ENCODE results near the gene LRBA.
"Not testable (repeated sequence)": the region's sequence is repeated elsewhere in the genome, so short reads cannot be mapped to it uniquely, and the experiment has no call there.

LRBA gene

DNA sequence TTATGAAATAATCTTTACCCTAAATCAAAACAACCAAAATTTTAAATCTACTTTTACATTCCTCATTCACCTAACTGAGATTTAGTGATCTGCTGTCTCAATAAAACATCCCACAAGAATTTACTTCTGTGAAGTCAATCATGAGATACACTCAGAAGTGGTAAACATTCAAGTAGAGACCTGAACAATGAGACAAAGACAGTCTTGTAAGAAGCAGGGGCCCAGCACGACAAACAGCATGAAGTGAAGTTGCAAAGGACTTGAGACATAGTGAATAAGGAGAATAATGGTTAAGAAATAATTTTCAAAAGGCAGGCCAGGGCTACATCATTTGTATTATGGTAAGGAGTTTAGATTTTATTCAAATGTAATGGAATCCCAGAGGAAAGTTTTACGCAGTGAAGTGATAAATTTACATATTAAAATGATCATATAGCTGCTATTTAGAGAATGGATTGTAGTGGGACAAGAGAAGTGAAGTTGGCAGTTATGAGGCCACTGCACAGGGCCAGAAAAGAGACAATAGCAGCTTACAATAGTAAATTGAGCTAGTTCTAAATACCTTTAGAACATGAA is 331.2 kb downstream of the LRBA start:
- no peak for DNase-seq (ENCODE audit: low read depth in 1 of 2, low spot score in 1 of 2)

DNA sequence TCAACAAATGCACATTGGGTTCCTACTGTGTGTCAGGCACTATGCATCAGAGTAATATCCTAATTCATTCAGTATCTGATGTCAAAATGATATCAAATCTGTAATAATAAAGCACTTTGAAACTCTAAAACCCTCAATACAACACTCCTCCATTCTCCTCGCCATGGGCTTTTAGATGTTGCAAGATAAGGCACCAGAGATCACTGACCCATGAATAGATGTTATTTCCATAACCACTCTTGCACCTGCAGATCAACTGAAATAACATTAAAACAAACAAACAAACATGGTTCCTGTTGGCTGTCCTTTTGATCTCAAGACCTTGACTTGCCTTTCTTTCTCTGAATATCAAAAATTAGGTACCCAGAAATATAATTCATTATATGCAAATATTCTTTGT is 333.0 kb downstream of the LRBA start:
- no peak for DNase-seq (ENCODE audit: low read depth in 1 of 2, low spot score in 1 of 2)

DNA sequence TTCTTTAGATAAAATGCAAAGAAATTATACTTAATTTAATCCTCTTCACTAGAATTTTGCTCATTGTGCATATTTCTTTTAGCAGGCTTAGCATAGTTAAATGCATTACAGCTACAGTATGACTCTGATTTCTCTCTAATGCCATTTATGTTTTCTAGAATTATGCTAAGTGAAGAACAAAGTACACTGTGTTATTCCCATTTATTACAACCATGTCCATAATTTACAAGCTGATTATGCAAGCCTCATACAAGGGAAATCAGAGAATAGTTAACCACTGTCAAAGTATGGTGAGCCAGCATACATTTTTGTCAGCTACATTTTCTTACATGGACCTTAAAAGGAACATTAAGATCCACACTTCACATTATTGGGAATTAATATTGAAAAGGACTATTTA is 334.0 kb downstream of the LRBA start:
- no peak for DNase-seq (ENCODE audit: low read depth in 1 of 2, low spot score in 1 of 2)

DNA sequence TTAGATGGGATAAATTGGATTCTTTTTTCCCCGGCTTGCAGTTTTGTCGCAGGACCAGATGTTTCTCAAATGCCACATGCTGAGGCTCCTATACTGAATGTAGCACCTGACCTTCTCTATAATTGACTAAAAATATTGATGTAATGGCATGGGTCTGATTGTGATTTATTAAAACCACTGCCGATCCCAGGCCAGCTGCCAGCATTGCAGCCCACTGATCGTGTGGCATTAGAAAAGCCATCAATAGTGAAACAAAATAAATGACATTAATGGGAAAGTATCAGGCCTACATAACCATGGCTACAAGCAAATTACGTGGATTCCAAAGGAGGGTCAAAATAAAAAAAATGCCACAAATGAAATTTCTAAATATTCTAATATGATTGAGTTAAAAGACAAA is 334.4 kb downstream of the LRBA start:
- DNase-seq (ENCODE audit: low read depth in 1 of 2, low spot score in 1 of 2) = no peak

DNA sequence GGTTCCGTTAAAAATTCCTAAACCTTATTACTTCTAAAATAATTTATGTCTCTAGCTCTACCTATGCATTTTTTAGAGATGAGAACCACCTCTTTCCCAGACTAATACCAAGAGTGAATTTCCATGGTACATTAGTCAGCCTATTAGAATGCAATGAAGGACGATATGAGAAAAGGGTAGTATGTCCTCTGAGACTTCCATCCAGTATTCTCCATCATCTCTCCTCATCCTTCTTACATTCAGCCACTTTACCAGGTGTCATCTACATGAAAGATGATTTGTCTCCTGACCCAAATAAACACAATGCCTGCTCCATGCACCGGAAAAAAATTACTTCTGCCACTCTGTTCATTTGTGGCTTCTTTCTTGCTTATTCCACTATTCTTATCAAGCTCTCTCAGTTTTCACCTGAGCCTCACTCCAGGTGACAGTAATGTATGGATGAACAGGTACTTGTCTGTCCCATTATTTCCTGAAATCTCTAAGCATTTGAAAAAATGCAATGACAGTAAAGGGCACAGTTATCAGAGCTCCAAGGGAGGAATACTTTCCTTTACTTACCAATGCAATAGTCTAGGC is 335.2 kb downstream of the LRBA start:
- DNase-seq (ENCODE audit: low read depth in 1 of 2, low spot score in 1 of 2) = no peak

DNA sequence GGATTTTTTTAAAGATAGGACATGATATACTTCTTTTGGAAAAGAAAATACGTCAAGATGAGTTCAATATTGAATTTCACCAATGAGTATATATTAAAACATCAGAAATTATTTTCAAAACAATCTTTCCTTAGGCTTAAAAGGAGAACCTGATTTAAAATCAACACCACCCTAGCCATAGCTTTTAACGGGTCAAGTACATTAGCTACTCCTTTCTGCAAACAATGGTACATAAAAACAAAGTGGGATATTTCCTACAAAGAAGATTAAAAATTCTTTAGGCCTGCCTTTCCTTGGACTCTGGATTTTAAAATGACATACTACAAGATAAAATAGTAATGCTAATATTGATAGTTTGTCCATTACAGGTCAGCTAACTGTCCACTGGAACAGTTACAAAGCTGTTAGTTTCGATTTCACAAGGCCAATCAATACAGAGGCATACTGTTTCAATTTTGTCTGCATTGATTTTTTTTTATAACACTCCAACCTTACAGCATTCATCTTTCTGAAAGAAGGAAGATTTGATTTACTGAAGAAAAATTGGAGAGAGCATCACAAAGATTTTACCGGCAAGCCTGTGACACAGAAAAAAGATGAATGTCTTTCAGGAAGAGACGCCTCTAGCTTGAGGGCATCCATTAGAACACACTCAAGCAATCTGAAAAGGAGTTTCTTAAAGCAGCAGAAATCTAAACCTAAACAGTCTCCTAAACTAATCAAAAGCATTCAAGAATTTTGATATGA is 335.9 kb downstream of the LRBA start:
- DNase-seq (ENCODE audit: low read depth in 1 of 2, low spot score in 1 of 2) = no peak

DNA sequence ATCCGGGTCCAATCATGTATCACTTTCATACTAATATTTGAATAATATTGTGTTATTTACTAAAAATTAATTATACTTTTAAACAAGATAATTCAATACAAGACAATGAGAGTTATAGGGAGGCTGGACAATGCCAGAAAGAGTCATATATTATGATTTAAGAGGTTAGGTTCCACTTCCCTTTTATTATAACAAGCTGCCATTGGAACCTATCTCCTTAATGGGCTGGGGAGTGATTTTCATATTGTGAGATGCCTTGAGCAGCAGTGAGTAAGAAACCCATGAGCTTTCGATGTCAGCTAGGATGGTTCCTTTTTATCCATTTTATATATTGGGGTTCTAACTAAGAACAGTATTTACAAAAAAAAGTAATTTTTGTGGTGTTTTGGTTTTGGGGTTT is 341.3 kb downstream of the LRBA start:
- DNase-seq (ENCODE audit: low read depth in 1 of 2, low spot score in 1 of 2) = no peak

DNA sequence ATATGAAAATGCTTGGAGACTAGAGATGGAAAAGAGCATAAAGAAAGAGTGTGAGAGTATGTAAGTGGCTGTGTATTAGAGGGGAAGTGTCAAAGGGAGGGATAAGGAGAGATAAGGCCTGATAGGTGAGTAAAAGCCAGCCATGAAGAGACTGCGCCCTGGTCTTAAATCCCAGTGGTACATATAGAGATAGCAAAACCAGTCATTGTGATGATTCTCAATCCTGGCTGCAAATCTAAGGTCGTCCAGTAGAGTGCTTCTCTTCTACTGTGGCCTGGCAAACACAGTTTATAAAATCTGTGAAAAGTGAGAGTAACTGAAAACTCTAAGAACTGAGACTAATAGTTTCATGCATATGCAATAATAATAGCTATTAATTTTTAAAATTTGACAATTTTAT is 346.3 kb downstream of the LRBA start:
- DNase-seq (ENCODE audit: low read depth in 1 of 2, low spot score in 1 of 2) = no peak

DNA sequence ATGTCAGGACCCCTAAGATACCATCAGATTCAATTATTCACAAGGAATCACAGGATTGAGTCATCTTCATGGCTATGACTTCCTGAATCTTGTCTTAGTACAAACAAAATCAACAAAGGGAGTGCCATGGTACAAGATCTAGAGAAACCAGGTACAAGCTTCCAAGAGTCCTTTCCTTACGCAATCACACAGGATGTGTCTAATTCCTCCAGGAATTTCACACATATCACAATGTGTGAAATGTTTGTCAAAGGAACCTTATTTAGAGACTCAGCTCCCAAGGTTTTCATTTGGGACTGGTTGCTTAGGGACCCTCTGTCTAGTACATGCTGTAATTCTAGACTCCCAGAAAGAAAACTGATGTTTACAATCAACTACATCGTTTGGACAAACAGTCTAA is 350.1 kb downstream of the LRBA start:
- no peak for DNase-seq (ENCODE audit: low read depth in 1 of 2, low spot score in 1 of 2)

DNA sequence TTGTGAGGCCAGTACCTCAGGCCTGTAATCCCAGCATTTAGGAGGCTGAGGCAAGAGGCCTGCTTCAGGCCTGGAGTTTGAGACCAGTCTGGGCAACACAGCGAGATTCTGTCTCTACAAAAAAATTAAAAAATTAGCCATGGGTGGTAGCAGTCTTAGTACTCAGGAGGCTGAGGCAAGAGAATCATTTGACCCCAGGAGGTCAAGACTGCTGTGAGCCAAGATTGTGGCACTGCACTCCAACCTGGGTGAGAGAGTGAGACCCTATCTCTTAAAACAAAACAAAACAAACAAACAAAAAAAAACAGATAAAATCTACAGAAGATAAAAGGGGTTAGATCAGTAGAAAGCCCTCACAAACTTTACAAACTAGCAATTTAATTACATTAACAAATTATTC is 352.4 kb downstream of the LRBA start:
- no peak for DNase-seq (ENCODE audit: low read depth in 1 of 2, low spot score in 1 of 2)

DNA sequence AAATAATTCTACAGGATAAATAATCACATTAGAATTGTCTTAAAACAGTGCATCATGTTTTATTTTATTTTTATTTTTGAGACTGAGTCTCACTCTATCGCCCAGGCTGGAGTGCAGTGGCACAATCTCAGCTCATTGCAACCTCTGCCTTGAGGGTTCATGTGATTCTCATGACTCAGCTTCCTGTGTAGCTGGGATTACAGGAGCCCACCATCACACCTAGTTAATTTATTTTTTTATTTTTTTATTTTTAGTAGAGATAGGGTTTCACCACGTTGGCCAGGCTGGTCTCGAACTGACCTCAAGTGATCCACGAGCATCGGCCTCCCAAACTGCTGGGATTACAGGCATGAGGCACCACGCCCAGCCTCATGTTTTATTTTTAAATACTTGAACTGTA is 353.5 kb downstream of the LRBA start:
- DNase-seq (ENCODE audit: low read depth in 1 of 2, low spot score in 1 of 2) = not testable (repeated sequence)

DNA sequence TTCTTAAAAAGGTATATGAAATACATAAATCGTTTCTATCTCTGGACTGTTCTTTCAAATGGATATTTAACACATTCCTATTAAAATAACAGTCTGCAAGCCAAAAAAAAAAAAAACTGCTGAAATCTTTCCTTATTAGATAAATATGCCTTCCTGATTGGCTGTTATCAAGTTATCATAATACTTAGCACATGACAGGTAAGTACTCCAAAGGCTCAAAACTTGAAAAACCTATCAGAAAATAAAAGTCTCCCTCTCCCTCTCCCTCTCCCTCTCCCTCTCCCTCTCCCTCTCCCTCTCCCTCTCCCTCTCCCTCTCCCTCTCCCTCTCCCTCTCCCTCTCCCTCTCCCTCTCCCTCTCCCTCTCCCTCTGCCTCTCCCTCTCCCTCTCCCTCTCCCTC is 356.8 kb downstream of the LRBA start:
- DNase-seq (ENCODE audit: low read depth in 1 of 2, low spot score in 1 of 2) = not testable (repeated sequence)

DNA sequence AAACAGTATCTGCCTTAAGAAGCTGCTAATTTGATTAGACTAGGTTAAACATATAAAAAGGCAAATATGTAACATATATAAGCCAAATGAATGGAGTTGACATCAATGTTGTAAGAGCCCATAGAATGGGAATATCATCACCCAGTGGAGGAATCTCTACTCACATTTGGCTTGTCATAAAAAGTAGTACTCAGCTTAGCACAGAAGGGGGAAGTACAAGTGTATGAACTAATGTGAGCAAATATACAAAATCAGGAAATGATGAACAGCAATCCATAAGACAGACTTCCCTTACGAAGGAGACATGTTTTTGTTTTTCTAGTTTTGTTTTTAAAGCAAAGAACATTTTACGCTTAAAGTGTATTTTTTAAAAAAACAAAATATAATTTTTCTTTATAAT is 358.2 kb downstream of the LRBA start:
- no peak for DNase-seq (ENCODE audit: low read depth in 1 of 2, low spot score in 1 of 2)

DNA sequence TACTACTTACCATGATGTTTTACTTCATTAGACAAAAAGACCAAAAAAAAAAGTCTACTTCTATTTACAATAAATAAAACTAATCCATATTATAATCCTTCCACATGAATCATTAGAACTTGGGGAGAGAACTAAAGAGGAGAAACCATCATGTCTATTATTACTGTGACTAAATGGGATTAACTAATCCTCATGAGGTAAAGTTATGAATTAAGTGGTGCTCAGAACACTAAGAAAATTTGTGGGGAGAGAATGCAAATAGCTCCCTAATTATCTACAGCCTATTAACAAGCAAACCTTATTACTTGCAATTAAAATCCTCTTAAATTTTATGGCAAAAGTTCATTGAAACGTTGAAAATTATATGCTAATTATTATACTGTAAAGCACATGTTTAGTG is 364.3 kb downstream of the LRBA start:
- no peak for DNase-seq (ENCODE audit: low read depth in 1 of 2, low spot score in 1 of 2)

DNA sequence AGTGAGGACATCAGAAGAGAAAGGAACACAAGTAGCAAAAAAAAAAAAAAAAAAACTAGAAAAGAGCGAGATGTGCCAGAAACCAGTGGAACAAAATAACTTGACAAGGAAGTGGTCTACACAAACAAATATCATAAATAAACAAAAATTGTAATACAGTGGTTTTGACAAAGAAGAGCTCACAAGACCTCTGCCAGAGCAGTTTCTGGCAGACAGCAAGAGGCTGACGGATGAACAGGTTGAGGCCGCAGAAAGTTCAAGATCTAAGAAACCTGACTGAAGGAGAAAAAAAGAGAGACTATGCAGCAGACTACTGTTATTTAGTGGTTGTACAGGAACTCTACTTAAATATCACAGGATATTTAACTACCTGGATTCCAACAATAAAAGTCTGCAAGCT is 367.0 kb downstream of the LRBA start:
- DNase-seq (ENCODE audit: low read depth in 1 of 2, low spot score in 1 of 2) = no peak

DNA sequence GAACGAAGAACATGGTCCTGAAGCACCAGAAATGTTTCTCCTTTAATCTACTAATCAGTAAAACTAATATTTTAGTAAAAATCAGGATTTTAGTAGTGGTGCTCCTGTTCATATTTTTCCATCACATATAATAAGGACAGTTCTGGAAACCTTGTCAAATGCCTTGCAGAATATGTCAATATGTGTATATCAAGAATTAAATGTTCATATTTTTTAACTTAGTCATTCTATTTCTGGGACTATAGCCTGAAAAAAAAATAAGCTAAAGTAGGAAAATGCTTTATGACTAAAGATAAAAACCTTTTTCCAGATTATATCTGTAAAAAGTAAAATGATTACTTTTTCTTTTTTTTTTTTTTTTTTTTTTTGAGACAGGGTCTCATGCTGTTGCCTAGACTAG is 368.1 kb downstream of the LRBA start:
- no peak for DNase-seq (ENCODE audit: low read depth in 1 of 2, low spot score in 1 of 2)

DNA sequence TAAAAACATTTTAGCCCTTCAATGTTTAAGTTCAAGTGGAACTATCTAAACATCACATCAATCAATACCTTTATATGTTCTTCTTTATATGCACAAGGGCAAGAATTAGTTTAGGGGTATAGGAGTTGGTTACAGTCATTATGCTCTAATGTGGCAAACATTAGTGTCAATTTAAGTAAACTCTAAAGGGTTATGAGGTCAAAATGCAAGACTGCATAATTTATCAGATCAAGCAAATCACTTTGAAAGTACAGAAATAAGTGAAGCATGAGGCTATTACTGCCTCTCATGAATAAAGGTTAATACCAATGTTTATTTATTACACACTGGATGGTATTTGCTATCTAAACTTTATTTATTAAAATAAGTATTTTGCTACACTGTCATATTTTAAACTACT is 373.5 kb downstream of the LRBA start:
- DNase-seq (ENCODE audit: low read depth in 1 of 2, low spot score in 1 of 2) = no peak

DNA sequence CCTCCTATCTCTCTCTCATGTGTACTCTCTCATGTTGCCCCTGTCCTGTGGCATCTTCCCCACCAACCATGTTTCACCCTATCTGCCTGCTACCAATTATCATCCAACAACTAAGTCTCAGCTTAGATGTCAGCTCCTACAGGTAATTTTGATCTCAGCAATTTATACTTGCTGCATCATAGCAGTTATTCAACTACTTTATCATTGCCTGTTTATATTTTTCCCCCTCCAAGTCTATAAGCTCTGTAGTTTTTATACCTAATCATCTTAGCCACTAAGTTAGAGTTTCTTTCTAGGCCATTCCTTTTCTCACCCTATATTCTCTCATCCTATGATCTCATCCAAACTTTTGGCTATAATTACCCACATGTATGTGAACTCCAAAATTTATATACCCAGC is 382.4 kb downstream of the LRBA start:
- no peak for DNase-seq (ENCODE audit: low read depth in 1 of 2, low spot score in 1 of 2)

DNA sequence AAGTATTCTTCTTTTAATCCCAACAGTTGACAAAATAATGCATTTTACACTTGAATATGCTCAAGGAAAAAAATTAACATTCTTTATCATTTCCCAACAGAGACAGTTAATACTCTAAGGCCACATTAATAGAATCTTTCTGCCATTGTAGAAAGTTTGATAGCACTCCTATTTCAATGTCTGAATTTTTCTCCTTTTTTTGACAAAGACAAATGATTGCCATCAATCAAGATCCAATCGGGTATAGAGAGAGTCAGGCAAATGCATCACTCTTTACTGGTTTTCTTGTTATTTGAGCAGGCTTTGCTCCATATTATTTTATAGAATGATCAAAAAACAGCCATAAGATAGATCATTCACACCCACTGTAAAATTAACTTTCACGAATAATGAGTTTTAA is 387.0 kb downstream of the LRBA start:
- no peak for DNase-seq (ENCODE audit: low read depth in 1 of 2, low spot score in 1 of 2)

DNA sequence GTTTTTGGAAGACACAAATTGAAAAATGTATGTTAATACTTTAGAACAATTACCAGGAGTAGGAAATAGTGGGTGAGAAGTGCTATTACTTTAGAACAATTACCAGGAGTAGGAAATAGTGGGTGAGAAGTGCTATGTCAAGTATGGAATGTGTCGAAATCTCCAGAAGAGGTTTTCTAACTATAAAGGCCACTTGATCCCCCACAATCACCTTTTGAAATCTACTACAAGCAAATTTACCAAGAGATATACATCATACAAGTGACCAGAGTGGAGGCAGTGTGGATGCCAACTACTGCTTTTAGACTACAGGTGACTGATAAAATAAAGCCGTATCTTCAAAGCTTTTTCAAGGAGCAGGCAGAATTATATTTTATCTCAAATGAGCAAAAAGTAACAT is 390.1 kb downstream of the LRBA start:
- DNase-seq (ENCODE audit: low read depth in 1 of 2, low spot score in 1 of 2) = no peak

DNA sequence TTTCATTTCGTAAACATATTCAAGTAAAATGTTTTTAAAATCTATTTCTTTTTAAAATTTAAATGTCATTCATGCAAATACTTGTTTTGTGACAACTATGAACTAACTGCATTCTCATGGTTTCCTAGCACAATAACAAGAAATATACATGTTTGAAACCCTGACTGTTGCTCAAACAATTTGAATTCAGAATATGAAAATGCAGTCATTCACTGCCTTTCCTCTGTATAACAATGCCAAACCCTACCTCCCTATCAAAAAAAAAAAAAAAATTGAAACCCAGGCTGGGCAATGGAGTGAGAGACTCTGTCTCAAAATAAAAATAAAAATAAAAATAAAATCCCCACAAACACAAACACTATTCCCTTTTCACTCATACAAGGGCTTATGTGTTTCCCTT is 391.0 kb downstream of the LRBA start:
- DNase-seq (ENCODE audit: low read depth in 1 of 2, low spot score in 1 of 2) = no peak

DNA sequence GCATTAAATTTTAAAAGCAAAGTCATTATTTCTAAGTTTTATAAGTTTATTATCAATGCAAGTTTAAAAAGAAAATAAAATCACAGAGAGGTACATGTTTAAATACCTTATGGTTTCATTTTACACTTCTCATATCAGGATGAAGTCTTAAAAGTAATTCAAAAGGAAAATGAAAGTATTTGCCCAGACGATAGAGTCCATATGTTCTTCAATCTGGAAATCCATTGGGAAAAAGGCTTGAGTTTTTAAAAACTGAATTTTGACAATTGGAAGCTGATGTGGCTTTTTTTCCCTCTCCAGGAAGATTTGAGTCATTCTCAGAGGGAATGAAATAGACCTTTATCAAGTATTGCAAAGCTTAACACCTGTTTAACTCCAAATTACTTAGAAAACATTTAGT is 396.0 kb downstream of the LRBA start:
- no peak for DNase-seq (ENCODE audit: low read depth in 1 of 2, low spot score in 1 of 2)

DNA sequence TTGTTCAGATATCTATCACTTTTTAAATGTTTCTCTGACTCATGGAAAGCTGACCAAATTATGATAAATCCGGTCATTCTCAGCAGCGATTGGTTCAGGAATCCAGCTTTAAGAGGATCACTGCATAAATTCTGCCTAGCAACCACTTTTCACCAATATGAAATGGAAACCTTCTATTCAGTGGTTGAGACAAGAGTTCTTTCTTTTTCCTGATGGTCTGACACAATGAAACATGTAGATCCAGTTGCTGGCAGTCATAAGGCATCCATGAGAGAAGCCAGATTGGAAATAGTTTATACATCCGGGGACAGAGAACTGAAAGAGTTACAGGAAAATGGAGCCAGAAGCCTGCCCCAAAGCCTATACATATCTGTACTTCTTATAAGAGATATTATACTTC is 406.0 kb downstream of the LRBA start:
- no peak for DNase-seq (ENCODE audit: low read depth in 1 of 2, low spot score in 1 of 2)
